B cell (primary cell): ENCODE results near the gene NTRK2.

Experiments
- CTCF ChIP-seq: fragments of 200-600 bp; IDR thresholded peaks from one replicate; pipeline ENCODE4 v1.8.0; 2022; ENCODE audit warnings: antibody characterized with exemption, mild to moderate bottlenecking
- EZH2 ChIP-seq: IDR thresholded peaks from 2 replicates; pipeline ENCODE4 v1.6.1; 2012; ENCODE audit warnings: borderline replicate concordance, low read depth, mild to moderate bottlenecking, moderate library complexity, low read length; ENCODE audit not compliant: insufficient read depth, poor library complexity, severe bottlenecking

- TF ChIP-seq CTCF (no peak), EZH2 (no peak)
Observed at GRCh38 chr9:85021686-85022085, 352.2 kb downstream of the NTRK2 start.
